ENCODE data around the gene GNG14.
A peak's percentile ranks its signal among the peaks of the same experiment; 100 is the strongest.
"Not testable (repeated sequence)": the region's sequence is repeated elsewhere in the genome, so short reads cannot be mapped to it uniquely, and the experiment has no call there.

The GNG14 gene

DNA sequence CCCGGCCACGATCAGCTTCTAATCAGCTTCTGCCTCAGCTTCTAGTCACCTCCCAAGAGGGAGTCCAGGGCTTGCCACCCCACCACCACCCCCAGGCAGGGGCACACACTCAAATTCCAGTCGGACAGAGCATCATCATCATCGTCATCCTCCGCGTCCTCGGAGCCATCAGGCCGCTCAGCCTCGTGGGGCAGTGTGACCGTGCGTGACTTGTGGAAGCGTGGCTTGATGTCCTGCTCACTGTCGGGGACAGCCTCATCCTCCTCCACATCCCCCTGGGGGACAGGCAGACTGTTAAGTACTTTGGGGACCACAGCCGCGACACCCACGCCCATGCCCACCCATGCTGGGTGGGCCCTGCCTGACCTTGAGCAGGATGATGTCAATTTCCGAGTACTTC is 23.4 kb downstream of the GNG14 start:
- TF ChIP-seq, protein P1, sequence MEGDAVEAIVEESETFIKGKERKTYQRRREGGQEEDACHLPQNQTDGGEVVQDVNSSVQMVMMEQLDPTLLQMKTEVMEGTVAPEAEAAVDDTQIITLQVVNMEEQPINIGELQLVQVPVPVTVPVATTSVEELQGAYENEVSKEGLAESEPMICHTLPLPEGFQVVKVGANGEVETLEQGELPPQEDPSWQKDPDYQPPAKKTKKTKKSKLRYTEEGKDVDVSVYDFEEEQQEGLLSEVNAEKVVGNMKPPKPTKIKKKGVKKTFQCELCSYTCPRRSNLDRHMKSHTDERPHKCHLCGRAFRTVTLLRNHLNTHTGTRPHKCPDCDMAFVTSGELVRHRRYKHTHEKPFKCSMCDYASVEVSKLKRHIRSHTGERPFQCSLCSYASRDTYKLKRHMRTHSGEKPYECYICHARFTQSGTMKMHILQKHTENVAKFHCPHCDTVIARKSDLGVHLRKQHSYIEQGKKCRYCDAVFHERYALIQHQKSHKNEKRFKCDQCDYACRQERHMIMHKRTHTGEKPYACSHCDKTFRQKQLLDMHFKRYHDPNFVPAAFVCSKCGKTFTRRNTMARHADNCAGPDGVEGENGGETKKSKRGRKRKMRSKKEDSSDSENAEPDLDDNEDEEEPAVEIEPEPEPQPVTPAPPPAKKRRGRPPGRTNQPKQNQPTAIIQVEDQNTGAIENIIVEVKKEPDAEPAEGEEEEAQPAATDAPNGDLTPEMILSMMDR (conservative IDR thresholded peaks at IDR 0.05): no peak
- no peak for TF ChIP-seq ZFX (IDR thresholded peaks at IDR 0.05)
- H3K27ac ChIP-seq: no peak overlapping the region

GRCh38 chr19:12712077-12712476 is 24.3 kb downstream of the GNG14 start:
- not testable (repeated sequence) for H3K27ac ChIP-seq

DNA sequence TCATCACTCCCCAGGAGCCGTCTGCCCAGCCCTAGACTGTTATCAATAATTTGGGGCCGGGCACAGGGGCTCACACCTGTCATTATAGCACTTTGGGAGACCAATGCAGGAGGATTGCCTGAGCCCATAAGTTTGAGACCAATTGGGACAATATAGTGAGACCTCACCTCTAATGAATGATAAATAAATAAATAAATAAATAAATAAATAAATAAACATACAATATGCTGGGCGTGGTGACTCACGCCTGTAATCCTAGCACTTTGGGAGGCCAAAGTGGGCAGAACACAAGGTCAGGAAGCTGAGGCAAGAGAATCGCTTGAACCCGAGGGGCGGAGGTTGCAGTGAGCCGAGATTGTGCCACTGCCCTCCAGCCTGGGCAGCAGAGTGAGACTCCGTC is 25.5 kb downstream of the GNG14 start:
- H3K27ac ChIP-seq: not testable (repeated sequence)

- TF ChIP-seq, protein P1 (conservative IDR thresholded peaks at IDR 0.05): no peak
- no peak for TF ChIP-seq ZFX (IDR thresholded peaks at IDR 0.05)
Measured at GRCh38 chr19:12715102-12715501, 27.3 kb downstream of the GNG14 start.

GRCh38 chr19:12715929-12716328 is 28.1 kb downstream of the GNG14 start:
- no peak overlapping the region for H3K27ac ChIP-seq
- TF ChIP-seq, protein P1 (conservative IDR thresholded peaks at IDR 0.05): no peak
- no peak for TF ChIP-seq ZFX (IDR thresholded peaks at IDR 0.05)

More at GRCh38 chr19:12715102-12715501, 27.3 kb downstream of the GNG14 start:
- H3K27ac ChIP-seq: no peak overlapping the region

DNA sequence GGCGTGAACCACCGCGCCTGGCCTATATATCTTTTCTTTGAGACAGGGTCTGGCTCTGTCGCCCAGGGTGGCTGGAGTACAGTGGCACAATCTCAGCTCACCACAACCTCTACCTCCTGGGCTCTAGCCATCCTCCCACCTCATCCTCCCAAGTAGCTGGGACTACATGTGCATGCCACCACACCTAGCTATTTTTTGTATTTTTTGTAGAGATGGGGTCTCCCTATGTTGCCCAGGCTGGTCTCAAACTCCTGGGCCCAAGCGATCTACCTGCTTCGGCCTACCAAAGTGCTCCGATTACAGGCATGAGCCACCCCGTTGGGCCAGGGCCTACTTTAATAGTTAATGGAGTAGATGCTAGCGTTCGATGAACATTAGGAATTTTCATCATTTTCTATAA is 32.5 kb downstream of the GNG14 start:
- no peak overlapping the region; the same call in 1 of the 2 replicates for H3K27ac ChIP-seq
- TF ChIP-seq ZFX (IDR thresholded peaks at IDR 0.05): no peak
- TF ChIP-seq, protein P1 (conservative IDR thresholded peaks at IDR 0.05): no peak

- no peak for TF ChIP-seq ZFX (IDR thresholded peaks at IDR 0.05)
- TF ChIP-seq, protein P1 (conservative IDR thresholded peaks at IDR 0.05): no peak
- H3K27ac ChIP-seq: peak overlapping the region; percentile 92
Measured at GRCh38 chr19:12720851-12721655, 33.3 kb downstream of the GNG14 start.

DNA sequence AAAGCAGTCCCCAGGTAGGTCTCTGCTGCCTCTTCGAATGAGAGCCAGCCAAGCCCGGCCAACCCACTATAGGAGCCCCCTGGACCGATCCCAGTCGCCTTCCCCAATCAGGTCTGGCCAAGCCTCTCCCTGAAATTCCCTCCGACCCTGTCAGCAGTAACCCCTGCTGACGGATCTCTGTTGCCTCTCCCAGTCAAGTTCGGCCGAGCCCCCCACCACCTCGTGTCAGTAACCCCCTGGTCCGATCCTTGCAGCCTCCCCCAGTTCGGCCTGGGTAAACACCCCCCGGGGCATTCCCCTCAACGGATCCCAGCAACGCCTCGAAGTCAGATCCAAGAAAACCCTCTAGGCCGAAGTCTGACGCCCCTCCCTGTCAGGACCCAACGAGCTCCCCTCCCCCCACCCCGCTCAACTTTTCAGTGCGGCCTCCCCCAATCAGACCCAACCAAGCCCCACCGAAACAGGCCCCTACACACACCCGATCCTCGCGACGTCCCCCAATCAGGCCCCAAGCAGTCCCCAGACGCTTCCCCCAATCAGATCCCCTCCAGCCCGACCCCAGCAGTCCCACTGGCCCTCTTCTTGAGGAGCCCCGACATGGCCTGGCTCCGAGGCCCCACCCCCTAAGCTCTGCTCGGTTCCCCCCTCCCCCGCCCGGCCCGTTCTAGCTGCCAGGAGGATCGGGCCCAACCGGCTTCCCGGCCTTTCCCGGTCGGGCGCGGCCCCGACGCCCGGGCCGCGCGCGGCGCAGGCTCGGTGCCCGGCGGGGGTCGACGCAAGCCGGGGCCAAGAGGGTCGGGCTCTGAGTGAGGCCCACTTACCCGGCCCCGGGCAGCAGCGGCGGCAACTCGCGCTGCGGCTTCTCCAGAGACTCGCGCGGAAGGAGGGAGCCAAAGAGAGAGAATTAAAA is 34.1 kb downstream of the GNG14 start:
- TF ChIP-seq, protein P1 (conservative IDR thresholded peaks at IDR 0.05): no peak
- TF ChIP-seq ZFX (IDR thresholded peaks at IDR 0.05): peak; percentile 72; the same call in 1 of the 2 replicates
- peak overlapping the region; percentile 92 for H3K27ac ChIP-seq

Data from C4-2B (cell line).